Calu3 (cell line): ENCODE data around the gene GLB1L. TPM values are rescaled to one million over a fixed set of nuclear protein-coding genes. Genes with fewer than 3 reads are reported as not detected.

Experiments
- BruUV-seq: library from RNA; stranded (reverse); fragments of 400-500 nt; replicated peaks from 2 replicates; lab custom pipeline; 2021; lab: Mats Ljungman, UMichigan
- CTCF ChIA-PET: fragments of 300-600 bp; sonication (Branson Sonifier 250); formaldehyde crosslinking; loops from one replicate; lab custom pipeline; 2022; ENCODE audit warnings: antibody characterized with exemption; lab: Charles Lee
- DNase-seq: peaks from one replicate; pipeline ENCODE4 v3.0.0; 2022
- H3K27ac Mint-ChIP-seq: one replicate; pipeline ENCODE4 v1.8.0; 2022; ENCODE audit warnings: mixed read lengths; ENCODE audit not compliant: unreplicated experiment
- H3K27me3 Mint-ChIP-seq: one replicate; pipeline ENCODE4 v1.8.0; 2022; ENCODE audit warnings: mixed read lengths; ENCODE audit not compliant: unreplicated experiment
- H3K36me3 Mint-ChIP-seq: one replicate; pipeline ENCODE4 v1.8.0; 2022; ENCODE audit warnings: mild to moderate bottlenecking, moderate library complexity, mixed read lengths; ENCODE audit not compliant: insufficient read depth, unreplicated experiment
- H3K4me1 Mint-ChIP-seq: one replicate; pipeline ENCODE4 v1.8.0; 2022; ENCODE audit warnings: mild to moderate bottlenecking, low read depth, mixed read lengths; ENCODE audit not compliant: unreplicated experiment
- H3K4me3 Mint-ChIP-seq: one replicate; pipeline ENCODE4 v1.8.0; 2022; ENCODE audit warnings: mild to moderate bottlenecking, low read depth, moderate library complexity, mixed read lengths; ENCODE audit not compliant: unreplicated experiment
- H3K9me3 Mint-ChIP-seq: one replicate; pipeline ENCODE4 v1.8.0; 2022; ENCODE audit warnings: low read depth, mixed read lengths; ENCODE audit not compliant: unreplicated experiment
- CTCF ChIP-seq: fragments of 200-600 bp; IDR thresholded peaks from one replicate; pipeline ENCODE4 v1.8.0; 2022; ENCODE audit warnings: antibody characterized with exemption; ENCODE audit not compliant: unreplicated experiment
- intact Hi-C: fragments of 100-400 bp; cut with micrococcal nuclease; formaldehyde crosslinking; loops from one replicate; pipeline ENCODE4 v1.10.0; 2022; ENCODE audit not compliant: unreplicated experiment
- total RNA-seq: library from RNA; stranded (reverse); gene quantifications from 2 replicates; pipeline ENCODE4 v1.2.3, GENCODE V29; 2022

The GLB1L gene
- total RNA-seq, 1 experiment from 2014 or later = 12.1 TPM

- CTCF ChIA-PET = no interaction called here
- peaks cover 61% of the 10 kb centered on the region for H3K36me3 Mint-ChIP-seq
- no peak for DNase-seq
- intact Hi-C loops = loop anchor here (5.0 to 10.0 kb wide), 2 partner anchors 55 to 57 kb away; partner anchors contain the start of genes DNAJB2 and NHEJ1
- TF ChIP-seq CTCF = no peak
- H3K4me3 Mint-ChIP-seq = no peak overlapping the region
- no peaks in the 10 kb centered on the region for H3K27me3 Mint-ChIP-seq
- H3K9me3 Mint-ChIP-seq = no peaks in the 10 kb centered on the region
- peaks cover 18% of the 10 kb centered on the region for H3K4me1 Mint-ChIP-seq
- H3K27ac Mint-ChIP-seq = no peak overlapping the region
- no TSS peak for BruUV-seq
These were observed 25.3 kb downstream of the GLB1L start for GRCh38 chr2:219219784-219220532.

GRCh38 chr2:219218732-219219701 is 26.2 kb downstream of the GLB1L start, which contains the start of gene ABCB6:
Gene ABCB6 (minus strand): TSS chr2:219218958. CDS start chr2:219218673, 285 bp downstream.
- H3K9me3 Mint-ChIP-seq = no peaks in the 10 kb centered on the region
- H3K27me3 Mint-ChIP-seq = no peaks in the 10 kb centered on the region
- peak; percentile 79 for DNase-seq
- peak within 1 kb of the TSS; percentile 74 for H3K4me3 Mint-ChIP-seq
- BruUV-seq = no TSS peak
- CTCF ChIA-PET = interaction anchor here (1.3 to 2.6 kb wide), 2 partner anchors 10 to 35 kb away, joined by 3 to 10 read pairs; partner anchors contain the start of genes TUBA4A and TUBA4B
- H3K4me1 Mint-ChIP-seq = peaks cover 18% of the 10 kb centered on the region
- peaks cover 55% of the 10 kb centered on the region for H3K36me3 Mint-ChIP-seq
- H3K27ac Mint-ChIP-seq = peak within 1 kb of the TSS; percentile 75
- intact Hi-C loops = loop anchor here (5.0 to 10.0 kb wide), 2 partner anchors 54 to 58 kb away; partner anchors contain the start of genes DNAJB2 and NHEJ1
- no peak for TF ChIP-seq CTCF

- no TSS peak for BruUV-seq
- Mint-ChIP-seq H3K4me3 (peak overlapping the region; percentile 74), H3K9me3 (no peaks in the 10 kb centered on the region), H3K4me1 (peaks cover 18% of the 10 kb centered on the region), H3K36me3 (peaks cover 49% of the 10 kb centered on the region), H3K27ac (peak overlapping the region; percentile 75), H3K27me3 (no peaks in the 10 kb centered on the region)
- TF ChIP-seq CTCF = no peak
- CTCF ChIA-PET = interaction anchor here (0.7 to 2.6 kb wide), 6 partner anchors 10 to 77 kb away, joined by 3 to 10 read pairs (median 4); partner anchors contain the start of genes TUBA4A and TUBA4B
- intact Hi-C loops = loop anchor here (5.0 to 10.0 kb wide), 2 partner anchors 53 to 59 kb away; partner anchors contain the start of genes DNAJB2 and NHEJ1
- DNase-seq = peak; percentile 51
These were observed 27.0 kb downstream of the GLB1L start for GRCh38 chr2:219218217-219218731.

- H3K9me3 Mint-ChIP-seq = no peaks in the 10 kb centered on the region
- DNase-seq = no peak
- intact Hi-C loops = loop anchor here (5.0 to 10.0 kb wide), 2 partner anchors 52 to 61 kb away; partner anchors contain the start of genes DNAJB2 and NHEJ1
- H3K4me3 Mint-ChIP-seq = peak overlapping the region; percentile 28
- CTCF ChIA-PET = interaction anchor here (2.6 kb wide), 1 partner anchor 37 kb away, joined by 10 read pairs; the partner anchor contains the start of genes TUBA4A and TUBA4B
- no peak overlapping the region for H3K27ac Mint-ChIP-seq
- TF ChIP-seq CTCF = no peak
- H3K27me3 Mint-ChIP-seq = no peaks in the 10 kb centered on the region
- peaks cover 38% of the 10 kb centered on the region for H3K36me3 Mint-ChIP-seq
- no TSS peak for BruUV-seq
- peaks cover 18% of the 10 kb centered on the region for H3K4me1 Mint-ChIP-seq
These were observed 28.7 kb downstream of the GLB1L start for GRCh38 chr2:219216535-219216915.
